ENCODE results near the gene RTTN.

- TF ChIP-seq, protein P1, sequence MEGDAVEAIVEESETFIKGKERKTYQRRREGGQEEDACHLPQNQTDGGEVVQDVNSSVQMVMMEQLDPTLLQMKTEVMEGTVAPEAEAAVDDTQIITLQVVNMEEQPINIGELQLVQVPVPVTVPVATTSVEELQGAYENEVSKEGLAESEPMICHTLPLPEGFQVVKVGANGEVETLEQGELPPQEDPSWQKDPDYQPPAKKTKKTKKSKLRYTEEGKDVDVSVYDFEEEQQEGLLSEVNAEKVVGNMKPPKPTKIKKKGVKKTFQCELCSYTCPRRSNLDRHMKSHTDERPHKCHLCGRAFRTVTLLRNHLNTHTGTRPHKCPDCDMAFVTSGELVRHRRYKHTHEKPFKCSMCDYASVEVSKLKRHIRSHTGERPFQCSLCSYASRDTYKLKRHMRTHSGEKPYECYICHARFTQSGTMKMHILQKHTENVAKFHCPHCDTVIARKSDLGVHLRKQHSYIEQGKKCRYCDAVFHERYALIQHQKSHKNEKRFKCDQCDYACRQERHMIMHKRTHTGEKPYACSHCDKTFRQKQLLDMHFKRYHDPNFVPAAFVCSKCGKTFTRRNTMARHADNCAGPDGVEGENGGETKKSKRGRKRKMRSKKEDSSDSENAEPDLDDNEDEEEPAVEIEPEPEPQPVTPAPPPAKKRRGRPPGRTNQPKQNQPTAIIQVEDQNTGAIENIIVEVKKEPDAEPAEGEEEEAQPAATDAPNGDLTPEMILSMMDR (IDR thresholded peaks at IDR 0.05; ENCODE audit: extremely low read depth in 1 of 2, insufficient read depth in 1 of 2, low read depth in 1 of 2, low read length in 2 of 2), result no peak
- TF ChIP-seq POLR2A (IDR thresholded peaks at IDR 0.05; ENCODE audit: low read depth, low read length), result no peak
- TF ChIP-seq MYC (IDR thresholded peaks at IDR 0.05; ENCODE audit: low read depth, low read length), result no peak
- no peak for TF ChIP-seq FOS (IDR thresholded peaks at IDR 0.05; ENCODE audit: borderline replicate concordance, insufficient read depth, low read length)
- no peak for TF ChIP-seq EZH2 (IDR thresholded peaks at IDR 0.05; ENCODE audit: borderline replicate concordance, low read depth, low read length, severe bottlenecking)
- TF ChIP-seq, protein P2, sequence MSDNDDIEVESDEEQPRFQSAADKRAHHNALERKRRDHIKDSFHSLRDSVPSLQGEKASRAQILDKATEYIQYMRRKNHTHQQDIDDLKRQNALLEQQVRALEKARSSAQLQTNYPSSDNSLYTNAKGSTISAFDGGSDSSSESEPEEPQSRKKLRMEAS (IDR thresholded peaks at IDR 0.05; ENCODE audit: insufficient read depth, insufficient read length), result no peak
- no peak for TF ChIP-seq POLR2AphosphoS5 (IDR thresholded peaks at IDR 0.05; ENCODE audit: insufficient read depth, low read depth, low read length)
Observed at GRCh38 chr18:70228536-70228935, 23.0 kb upstream of the RTTN start.
